ENCODE data around the gene COQ9.

Gene COQ9

DNA sequence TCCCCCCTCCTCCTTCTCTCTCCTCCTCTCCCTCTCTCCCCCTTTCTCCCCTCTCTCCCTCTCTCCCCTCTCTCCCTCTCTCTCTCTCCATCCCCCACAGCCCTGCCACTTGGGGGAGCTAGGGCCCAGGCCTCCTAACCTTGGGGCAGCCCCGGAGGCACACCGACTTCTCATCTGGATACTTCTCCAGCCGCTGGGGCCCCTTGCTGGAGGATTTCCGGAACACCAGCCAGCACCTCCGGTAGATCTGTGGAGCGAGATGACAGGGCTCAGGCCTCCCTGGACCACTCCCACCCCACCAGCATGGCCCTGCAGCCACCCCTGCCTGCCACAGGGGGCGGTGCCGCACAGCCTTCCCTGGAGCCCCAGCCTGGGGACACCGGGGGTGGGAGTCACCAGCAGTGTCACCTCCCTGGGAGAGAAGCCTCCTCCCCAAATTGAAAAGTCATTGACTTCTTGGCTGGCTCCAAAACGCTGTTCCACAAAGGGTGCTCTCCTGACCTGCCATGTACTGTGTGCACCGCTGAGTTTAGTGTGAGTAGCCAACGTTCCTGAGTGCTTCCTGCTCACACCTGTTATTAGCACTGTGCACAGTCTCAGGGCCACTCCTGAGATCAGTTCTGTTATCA lies 28.5 kb downstream of the COQ9 start:
- H3K4me3 ChIP-seq (ENCODE audit: low read depth, low read length): no peak overlapping the region
- peak; percentile 90 for DNase-seq (ENCODE audit: low read depth)

DNA sequence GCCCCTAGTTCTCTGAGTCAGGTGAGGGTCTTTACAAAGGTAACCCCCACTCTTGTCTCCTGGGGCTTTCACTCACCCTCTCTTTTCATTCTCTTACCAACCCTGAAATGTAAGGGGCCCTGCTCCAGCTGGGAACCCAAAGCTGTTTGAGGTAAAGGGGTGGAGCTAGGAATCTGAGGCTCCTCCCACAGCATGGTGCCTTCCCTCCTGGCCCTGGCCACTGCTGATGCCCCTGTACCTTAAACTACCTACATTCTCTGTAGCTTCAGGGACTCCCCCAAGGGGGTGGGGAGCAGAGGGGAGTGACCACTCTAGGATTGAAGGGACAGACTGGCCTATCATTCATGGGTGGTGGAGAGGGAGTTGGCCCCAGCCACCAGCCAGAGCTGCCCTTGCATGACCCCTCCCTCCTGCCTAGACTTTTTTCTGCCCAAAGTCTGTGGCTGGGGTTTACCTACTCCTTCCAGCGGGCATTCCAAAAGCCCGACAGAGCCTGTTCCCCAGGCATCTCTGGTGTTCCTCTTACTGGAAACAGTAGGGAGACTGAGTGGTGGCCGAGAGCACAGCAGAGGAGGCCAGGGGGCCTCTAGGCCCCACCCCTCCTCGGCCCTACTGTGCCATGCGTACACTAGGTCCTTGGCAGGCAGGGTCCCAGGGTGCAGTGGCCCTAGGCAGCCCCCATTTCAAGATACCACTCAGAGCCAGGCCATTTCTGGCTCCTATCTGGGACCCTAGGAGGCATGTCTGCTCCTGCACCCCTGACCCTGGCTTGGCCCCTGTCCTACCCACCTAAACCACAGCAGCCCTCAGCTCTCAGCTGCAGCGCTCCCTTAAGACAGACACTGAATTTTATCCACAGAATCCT lies 29.5 kb downstream of the COQ9 start:
- peak; percentile 29 for DNase-seq (ENCODE audit: low read depth)
- H3K4me3 ChIP-seq (ENCODE audit: low read depth, low read length): no peak overlapping the region
- no peak for TF ChIP-seq MYC (IDR thresholded peaks at IDR 0.05; ENCODE audit: low read depth, low read length)
- no peak for TF ChIP-seq POLR2A (IDR thresholded peaks at IDR 0.05; ENCODE audit: extremely low read depth, insufficient read length)
- TF ChIP-seq, protein P1, sequence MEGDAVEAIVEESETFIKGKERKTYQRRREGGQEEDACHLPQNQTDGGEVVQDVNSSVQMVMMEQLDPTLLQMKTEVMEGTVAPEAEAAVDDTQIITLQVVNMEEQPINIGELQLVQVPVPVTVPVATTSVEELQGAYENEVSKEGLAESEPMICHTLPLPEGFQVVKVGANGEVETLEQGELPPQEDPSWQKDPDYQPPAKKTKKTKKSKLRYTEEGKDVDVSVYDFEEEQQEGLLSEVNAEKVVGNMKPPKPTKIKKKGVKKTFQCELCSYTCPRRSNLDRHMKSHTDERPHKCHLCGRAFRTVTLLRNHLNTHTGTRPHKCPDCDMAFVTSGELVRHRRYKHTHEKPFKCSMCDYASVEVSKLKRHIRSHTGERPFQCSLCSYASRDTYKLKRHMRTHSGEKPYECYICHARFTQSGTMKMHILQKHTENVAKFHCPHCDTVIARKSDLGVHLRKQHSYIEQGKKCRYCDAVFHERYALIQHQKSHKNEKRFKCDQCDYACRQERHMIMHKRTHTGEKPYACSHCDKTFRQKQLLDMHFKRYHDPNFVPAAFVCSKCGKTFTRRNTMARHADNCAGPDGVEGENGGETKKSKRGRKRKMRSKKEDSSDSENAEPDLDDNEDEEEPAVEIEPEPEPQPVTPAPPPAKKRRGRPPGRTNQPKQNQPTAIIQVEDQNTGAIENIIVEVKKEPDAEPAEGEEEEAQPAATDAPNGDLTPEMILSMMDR (IDR thresholded peaks at IDR 0.05; ENCODE audit: low read depth, low read length): no peak
- TF ChIP-seq, protein P2, sequence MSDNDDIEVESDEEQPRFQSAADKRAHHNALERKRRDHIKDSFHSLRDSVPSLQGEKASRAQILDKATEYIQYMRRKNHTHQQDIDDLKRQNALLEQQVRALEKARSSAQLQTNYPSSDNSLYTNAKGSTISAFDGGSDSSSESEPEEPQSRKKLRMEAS (IDR thresholded peaks at IDR 0.05; ENCODE audit: low read depth, low read length): no peak

More for the DNA sequence above, 28.5 kb downstream of the COQ9 start:
- TF ChIP-seq, protein P1 (IDR thresholded peaks at IDR 0.05; ENCODE audit: low read depth, low read length): peak; percentile 51
- TF ChIP-seq POLR2A (IDR thresholded peaks at IDR 0.05; ENCODE audit: extremely low read depth, insufficient read length) (no peak), MYC (IDR thresholded peaks at IDR 0.05; ENCODE audit: low read depth, low read length) (0 out of 2 replicates have a peak, but pooled peaks have one; percentile 22)
- TF ChIP-seq, protein P2 (IDR thresholded peaks at IDR 0.05; ENCODE audit: low read depth, low read length): peak; percentile 63

DNA sequence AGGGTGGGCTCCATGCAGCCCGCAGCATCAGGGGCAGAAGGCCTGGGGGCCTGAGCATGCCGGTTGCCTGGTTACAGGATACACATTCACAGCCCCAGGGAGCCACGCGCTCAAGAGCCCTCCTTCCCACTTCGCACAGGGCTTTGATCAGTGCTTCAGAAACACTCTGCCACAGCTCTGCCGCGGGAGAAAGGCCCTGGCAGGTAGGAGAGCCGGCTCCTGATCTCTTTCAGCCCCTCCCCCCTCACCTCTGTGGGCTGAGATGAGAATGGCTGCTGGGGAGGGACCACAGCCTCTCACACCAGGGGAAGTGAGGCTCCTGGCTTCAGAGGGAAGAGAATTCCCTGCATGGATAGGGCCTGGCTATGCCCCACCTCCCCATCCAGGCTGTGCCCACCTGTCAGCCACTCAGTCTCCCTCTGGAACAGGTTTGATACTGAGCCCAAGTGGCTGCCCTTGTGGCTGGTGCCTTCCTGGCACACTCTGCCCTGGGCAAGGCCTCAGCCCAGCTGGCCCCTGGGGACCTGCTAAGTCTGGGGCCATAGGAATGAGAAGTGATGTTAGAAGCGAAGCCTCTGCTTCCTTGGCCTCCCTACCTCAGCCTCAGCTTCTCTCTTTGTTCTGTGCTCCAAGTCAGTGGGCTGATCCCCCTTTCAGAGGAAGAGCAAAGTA lies 30.4 kb downstream of the COQ9 start:
- TF ChIP-seq POLR2A (IDR thresholded peaks at IDR 0.05; ENCODE audit: extremely low read depth, insufficient read length) (no peak), MYC (IDR thresholded peaks at IDR 0.05; ENCODE audit: low read depth, low read length) (no peak)
- TF ChIP-seq, protein P2 (IDR thresholded peaks at IDR 0.05; ENCODE audit: low read depth, low read length): no peak
- TF ChIP-seq, protein P1 (IDR thresholded peaks at IDR 0.05; ENCODE audit: low read depth, low read length): no peak
- DNase-seq (ENCODE audit: low read depth): no peak

DNA sequence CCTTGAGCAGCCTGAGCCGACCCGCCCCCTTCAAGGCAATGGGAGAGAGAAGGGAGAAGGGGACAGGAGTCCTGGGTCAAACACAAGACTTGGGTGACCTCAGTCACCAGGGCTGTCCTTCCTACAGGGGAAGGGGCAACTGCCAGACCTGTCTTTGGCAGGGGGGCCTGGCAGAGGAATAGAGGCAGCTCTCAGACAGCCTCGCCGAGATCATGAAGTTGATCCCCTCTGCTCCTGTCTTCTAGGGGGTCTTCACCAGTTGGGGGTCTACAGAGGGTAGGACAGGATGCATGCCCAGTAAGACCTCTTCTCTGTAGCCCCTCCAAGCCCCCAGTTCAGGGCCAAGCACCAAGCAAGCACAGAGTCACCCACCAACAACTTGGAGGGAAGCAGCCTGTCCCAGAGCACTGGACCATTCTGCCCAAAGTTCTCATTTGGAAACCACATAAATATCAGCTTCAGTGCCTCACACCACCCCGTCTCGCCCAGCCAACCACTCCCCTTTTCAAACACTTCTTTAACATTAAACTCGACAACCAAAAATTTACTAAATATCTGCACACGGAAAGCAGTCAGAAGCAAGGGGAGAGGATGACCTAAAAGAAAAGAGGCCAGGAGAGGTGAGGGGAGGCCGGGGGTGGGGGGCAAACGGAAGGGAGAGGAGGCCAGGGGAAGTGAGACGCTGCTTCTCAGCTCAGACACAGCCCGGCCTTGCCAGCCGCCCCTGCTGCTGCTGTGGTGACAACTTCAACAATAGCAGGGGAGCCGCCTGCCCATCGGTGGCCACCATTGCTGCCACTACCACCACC lies 31.3 kb downstream of the COQ9 start:
- no peak overlapping the region for H3K4me3 ChIP-seq (ENCODE audit: low read depth, low read length)
- DNase-seq (ENCODE audit: low read depth): no peak
- TF ChIP-seq, protein P2 (IDR thresholded peaks at IDR 0.05; ENCODE audit: low read depth, low read length): no peak
- TF ChIP-seq MYC (IDR thresholded peaks at IDR 0.05; ENCODE audit: low read depth, low read length): no peak
- TF ChIP-seq, protein P1 (IDR thresholded peaks at IDR 0.05; ENCODE audit: low read depth, low read length): no peak
- TF ChIP-seq POLR2A (IDR thresholded peaks at IDR 0.05; ENCODE audit: extremely low read depth, insufficient read length): no peak

More for the DNA sequence above, 30.4 kb downstream of the COQ9 start:
- no peak overlapping the region for H3K4me3 ChIP-seq (ENCODE audit: low read depth, low read length)
